ENCODE measurements around the gene PDE4B.
A peak's percentile ranks its signal among the peaks of the same experiment; 100 is the strongest.

Gene PDE4B

DNA sequence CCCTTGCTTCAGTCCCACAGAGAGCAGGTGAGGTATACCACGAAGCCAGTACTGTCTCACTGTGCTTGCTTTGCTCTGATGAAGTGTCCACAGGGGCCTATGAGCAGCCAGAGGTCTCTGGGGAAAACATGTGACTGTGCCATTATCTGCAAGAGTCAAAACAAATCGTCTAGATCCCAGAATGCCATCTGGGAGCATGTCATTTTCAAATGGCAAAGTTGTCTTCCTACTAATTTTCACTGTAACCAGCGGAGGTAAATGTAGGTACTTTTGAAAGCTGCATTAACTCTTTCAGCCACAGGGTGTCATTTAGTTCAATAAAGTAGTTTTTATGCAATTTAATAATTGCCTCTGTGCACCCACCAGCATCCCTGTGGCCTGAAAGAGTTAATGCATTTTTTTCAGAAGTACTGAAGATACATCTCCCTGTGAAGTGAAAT is 567.6 kb downstream of the PDE4B start:
- no peak for DNase-seq (ENCODE audit: low read depth)

DNA sequence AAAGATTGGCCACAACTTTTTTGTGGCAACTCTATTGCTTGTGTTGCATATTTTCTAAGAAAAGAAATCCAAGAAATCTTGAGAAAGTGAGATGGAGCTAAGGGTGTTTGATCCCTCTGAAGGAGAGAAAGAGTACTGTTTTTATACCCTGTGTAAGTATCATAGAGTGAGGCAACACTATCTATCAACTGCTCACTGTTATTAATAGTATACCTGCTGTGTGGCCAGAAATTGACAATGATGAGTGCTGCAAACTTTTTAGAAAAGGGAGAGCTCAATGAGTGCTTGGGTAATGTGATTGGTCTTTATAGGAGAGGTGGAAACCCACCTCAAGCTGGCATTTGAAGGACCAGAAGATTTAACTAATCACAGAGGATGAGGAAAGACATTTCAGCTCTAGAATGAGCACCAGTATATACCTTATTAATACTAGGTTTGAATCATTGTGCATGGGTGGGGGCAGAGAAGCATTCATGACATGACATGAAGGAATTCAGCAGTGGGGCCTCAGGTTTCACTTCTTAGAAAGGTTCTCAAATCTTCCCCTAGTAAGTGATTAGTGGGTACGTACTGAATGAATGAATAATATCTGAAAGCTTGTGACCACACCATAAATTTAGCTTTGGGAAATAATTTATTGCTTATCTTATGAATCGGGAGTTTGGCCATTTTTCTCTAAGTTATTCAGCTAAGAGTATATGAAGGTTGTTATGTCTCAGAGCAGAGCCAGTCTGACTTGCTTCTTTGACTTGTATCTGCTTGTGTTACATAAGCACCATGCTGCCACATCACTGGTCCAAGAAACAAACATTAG is 572.1 kb downstream of the PDE4B start:
- peak; percentile 25 for DNase-seq (ENCODE audit: low read depth)

DNA sequence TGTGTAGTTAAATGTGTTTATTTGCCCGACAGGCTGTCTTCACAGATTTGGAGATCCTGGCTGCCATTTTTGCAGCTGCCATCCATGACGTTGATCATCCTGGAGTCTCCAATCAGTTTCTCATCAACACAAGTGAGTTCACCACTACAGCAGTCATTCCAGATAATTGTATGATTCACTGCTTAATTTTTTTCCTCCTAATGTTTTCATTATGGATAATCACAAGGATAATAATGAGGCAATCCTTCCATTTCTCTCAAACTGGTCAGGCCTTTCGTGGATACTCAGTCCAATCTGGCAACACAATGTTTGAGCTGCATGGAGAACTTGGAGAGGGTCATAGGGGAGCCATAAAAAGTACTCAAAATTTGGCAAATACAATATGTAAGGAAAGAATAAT is 572.9 kb downstream of the PDE4B start:
- DNase-seq (ENCODE audit: low read depth) = no peak

DNA sequence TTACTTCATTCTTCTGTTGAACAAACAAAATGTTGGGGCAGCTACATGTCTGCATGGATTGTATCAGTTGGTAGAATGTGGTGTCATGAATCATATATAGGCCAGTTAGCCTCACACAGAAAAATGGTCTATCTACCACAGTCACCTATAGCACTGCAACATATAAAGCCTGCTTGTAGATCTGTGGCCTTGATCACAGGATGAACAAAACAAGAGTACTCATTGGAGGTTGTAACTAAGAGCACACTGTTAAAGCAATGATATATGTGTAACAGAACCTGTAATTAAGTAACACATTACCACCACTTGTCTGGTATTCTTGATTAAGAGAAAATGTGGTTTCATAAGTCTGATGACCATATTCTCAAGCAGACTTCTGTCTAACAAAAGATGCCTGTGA is 573.9 kb downstream of the PDE4B start:
- no peak for DNase-seq (ENCODE audit: low read depth)

DNA sequence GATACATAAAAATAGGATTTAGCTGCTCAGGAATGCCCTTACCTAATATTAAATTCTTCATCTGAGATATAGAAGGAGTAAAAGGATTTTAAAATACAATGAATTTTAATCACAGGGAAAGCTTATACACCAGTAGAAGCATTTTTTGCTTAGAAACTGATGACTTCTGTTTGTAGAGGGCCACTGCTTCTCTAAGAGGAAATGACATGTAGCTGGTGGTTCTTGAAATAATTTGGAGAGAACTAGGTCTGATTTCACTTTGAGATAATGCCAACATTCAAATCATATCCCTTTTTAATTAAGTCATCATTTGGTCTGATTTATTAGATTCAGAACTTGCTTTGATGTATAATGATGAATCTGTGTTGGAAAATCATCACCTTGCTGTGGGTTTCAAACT is 574.7 kb downstream of the PDE4B start:
- DNase-seq (ENCODE audit: low read depth) = no peak

DNA sequence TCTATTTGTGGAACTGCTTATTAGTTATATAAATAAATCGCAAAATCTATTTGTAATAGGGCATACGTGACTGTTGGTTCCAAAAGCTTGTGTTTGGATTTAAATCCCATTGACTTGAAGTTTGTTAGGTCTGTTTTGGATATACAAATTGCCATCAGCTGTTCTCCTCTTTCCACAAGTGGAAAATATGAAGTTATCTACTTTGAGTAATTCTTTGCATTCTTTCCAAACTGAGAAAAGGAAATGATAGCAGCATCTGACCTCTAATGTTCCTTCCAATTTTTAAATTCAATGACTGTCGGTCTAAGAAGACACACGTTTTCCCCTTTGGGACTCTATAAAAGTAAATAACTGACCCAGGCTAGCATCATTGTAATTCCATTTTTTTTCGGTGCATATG is 575.6 kb downstream of the PDE4B start:
- no peak for DNase-seq (ENCODE audit: low read depth)

DNA sequence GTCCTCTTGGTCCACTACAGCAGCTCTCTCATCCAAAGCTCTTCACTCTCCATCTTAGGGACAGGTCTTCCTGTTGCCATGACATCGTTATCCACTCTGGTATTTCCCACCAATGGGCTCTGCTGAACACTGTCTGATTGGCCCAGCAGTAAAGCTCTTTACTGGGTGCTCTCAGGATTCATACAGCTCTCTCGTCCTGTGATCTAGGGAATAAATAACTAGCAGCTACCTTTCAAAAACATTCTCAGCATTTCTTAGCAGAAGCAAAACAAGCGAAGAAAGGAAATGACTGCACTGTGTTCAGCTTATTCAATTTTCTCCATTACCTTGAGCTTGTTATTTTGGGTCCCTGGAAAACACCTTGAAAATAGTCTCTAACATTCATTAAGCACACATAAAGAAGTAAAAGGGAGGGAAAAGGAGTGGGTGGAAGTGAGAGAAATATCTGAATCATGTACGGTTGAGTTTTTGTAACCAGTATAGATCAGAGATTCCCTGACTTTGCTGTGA is 577.8 kb downstream of the PDE4B start:
- DNase-seq (ENCODE audit: low read depth) = no peak

DNA sequence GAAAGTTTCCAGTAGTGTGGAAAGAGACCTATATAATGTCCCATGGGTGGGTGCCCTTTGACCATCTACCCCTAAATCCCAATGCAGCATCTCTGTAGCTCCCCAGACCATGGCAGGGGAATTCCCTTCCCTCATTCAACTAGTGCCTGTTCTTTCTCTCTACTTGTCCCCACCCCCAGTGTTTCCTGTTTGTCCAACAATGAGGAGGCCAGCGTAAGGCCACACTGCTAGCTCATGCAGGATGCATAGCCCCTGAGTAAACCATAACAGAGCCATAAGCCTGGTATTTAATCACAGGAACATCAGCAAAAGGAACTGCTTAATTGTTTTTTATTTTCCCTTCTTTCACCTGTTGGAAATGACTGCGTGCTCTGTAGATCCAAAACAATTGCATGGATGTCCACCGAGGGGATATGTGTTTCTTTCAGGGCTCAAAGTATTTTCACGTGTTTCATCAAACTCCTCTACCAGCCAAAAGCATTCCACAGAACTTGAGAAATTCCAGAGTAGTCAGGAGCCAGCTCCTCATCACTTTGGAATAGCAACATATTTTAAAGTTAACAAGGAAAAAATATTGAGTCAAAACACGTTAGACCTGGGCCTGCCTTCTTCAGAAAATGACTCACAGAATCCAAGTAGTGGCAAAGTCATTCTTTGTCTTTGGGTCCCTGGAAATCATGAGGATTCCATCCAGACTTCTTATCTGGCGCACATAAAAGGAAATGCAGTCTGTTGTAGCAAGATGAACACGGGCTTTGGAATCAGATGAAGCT is 578.7 kb downstream of the PDE4B start:
- DNase-seq (ENCODE audit: low read depth) = peak; percentile 47

DNA sequence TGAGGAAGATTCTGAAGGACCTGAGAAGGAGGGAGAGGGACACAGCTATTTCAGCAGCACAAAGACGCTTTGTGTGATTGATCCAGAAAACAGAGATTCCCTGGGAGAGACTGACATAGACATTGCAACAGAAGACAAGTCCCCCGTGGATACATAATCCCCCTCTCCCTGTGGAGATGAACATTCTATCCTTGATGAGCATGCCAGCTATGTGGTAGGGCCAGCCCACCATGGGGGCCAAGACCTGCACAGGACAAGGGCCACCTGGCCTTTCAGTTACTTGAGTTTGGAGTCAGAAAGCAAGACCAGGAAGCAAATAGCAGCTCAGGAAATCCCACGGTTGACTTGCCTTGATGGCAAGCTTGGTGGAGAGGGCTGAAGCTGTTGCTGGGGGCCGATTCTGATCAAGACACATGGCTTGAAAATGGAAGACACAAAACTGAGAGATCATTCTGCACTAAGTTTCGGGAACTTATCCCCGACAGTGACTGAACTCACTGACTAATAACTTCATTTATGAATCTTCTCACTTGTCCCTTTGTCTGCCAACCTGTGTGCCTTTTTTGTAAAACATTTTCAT is 579.9 kb downstream of the PDE4B start:
- DNase-seq (ENCODE audit: low read depth) = no peak

DNA sequence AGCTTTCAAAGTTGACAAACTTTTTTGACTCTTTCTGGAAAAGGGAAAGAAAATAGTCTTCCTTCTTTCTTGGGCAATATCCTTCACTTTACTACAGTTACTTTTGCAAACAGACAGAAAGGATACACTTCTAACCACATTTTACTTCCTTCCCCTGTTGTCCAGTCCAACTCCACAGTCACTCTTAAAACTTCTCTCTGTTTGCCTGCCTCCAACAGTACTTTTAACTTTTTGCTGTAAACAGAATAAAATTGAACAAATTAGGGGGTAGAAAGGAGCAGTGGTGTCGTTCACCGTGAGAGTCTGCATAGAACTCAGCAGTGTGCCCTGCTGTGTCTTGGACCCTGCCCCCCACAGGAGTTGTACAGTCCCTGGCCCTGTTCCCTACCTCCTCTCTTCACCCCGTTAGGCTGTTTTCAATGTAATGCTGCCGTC is 580.5 kb downstream of the PDE4B start:
- DNase-seq (ENCODE audit: low read depth) = no peak

DNA sequence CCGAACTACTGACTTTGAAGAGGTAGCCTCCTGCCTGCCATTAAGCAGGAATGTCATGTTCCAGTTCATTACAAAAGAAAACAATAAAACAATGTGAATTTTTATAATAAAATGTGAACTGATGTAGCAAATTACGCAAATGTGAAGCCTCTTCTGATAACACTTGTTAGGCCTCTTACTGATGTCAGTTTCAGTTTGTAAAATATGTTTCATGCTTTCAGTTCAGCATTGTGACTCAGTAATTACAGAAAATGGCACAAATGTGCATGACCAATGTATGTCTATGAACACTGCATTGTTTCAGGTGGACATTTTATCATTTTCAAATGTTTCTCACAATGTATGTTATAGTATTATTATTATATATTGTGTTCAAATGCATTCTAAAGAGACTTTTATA is 581.5 kb downstream of the PDE4B start:
- DNase-seq (ENCODE audit: low read depth) = no peak

DNA sequence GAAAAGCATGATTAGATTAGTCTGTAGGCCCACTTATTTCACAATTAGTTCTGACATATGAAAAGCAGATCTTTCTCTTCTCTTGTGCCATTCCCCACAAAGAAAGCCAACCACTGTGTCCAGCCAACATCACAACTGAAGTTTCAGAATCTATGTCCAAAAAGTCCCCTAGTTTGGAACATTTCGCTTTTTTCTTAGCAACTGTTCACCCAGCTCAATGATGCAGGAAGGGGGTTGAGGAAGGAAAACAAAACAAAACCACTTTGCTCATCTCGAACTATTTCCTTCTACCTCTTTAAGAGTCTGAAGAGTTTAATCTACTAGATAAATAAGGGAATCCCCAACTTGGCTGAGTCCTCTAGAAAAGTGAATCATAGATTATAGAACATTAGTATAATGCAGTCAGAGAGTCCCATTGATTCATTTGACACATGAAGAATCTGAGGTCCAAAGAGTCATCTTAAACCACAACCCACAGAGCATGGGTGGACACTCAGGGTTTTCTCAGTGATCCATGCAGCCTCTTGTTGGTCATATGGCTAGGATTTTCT is 581.9 kb downstream of the PDE4B start:
- DNase-seq (ENCODE audit: low read depth) = peak; percentile 84

DNA sequence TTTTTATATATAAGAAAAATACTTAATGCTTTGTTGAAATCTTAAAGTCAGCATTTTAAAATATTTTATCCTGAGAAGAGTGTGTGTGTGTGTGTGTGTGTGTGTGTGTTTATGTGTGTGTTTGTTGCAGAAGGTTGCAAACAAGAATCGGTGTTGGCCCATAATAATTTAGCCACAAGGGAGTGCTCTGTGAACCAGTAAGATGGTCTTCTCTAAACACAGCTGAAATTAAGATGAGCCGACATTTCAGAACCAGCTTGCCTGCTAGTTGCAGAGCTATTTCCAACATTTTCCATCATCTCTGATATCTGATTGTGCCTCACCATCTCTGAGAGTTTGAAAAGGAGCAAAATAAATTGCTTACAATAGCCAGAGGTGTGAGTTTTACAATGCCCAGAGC is 582.4 kb downstream of the PDE4B start:
- DNase-seq (ENCODE audit: low read depth) = no peak

DNA sequence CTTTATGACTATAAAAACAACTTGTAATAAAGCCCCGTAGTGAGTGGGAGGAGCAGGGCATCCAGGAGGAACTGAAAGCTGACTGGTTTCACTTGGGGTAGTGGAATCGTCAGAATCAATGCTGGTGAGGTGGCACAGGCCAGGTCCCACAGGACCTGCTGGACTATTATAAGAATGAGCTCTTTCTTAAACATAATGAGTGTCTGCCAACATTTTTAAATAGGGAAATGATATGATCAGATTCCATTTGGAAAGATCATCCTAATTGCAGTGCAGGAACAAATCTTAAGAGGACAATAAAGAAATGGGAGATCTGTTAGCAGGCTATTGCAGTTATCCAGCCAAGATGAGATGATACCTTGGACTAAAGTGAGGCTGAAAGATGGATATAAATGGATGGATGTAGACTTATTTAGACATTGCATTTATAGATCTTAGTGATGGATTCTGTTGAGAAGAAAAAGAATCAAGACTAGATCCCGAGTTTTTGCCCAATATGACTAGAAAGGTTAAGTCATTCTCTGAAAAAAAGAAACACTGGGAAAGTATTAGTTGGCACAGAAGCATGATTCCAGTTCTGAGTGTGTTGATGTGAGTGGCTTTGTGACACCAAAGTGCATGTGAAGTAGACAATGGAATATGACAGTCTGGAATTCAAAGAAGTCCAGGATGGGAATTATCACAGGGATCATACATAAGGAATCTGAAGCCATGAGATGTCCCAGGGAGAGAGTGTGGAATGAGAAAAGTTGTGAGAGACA is 587.9 kb downstream of the PDE4B start:
- no peak for DNase-seq (ENCODE audit: low read depth)

DNA sequence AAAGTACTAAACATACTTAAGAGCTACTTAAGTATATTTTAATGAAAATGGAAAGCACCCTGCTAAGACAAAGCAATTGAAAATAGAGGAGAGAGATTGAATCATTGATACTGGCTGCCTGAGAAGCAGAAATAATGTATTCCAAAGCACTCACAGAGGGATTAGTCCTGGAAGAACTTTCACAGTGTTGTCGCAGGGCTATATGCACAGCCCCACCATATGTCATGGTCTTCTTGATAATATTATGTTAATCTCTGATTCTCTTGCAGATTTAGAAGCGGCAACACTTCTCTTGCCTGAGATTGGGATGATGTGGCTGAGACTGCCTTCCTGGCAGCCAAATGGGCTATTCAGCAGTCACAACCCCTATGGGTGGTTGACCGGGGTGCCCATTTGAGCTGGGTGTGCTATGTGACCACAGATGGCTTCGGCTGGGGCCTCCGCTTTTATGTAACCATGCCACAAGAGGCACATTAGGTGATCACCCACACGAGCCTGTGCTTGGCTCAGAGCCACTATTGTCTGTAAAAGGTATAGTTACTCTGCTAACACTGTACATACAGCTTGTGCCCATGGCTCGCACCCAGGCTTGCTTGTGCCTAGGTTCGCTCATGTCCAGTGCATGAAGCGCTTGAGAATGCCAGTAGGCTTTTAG is 589.1 kb downstream of the PDE4B start:
- no peak for DNase-seq (ENCODE audit: low read depth)

DNA sequence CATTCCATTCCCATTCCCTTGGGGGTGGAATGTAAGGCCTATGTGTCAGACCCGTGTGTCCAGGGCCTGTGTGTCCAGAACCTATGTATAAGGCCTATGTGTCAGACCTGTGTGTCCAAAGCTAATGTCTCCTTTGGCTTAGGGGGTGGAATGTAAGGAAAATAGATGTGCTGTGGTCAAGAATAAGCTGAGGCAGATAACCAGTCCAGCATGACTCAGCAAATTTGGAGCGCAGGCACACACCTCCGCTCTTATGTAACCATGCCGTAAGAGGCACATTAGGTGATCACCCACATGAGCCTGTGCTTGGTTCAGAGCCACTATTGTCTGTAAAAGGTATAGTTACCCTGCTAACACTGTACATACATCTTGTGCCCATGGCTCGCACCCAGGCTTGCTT is 590.5 kb downstream of the PDE4B start:
- no peak for DNase-seq (ENCODE audit: low read depth)

DNA sequence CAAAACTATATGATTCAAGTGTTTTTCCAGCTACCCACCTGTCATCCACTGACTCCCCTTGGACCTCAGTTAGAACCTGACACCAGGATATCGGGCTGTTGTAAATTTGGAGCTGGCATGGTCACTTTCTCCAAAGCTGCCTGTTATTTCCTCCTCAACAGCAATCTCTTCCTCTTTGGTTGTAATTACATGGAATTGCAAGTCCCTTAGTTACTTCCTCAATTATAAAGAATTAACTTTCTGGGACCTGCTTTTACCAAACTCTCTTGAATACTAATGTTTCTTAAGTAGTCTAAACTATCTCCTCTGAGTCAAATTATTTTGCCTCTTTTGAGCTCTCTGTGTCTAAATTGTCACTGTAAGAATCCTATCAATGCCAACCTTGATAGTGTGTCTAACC is 590.9 kb downstream of the PDE4B start:
- DNase-seq (ENCODE audit: low read depth) = no peak

DNA sequence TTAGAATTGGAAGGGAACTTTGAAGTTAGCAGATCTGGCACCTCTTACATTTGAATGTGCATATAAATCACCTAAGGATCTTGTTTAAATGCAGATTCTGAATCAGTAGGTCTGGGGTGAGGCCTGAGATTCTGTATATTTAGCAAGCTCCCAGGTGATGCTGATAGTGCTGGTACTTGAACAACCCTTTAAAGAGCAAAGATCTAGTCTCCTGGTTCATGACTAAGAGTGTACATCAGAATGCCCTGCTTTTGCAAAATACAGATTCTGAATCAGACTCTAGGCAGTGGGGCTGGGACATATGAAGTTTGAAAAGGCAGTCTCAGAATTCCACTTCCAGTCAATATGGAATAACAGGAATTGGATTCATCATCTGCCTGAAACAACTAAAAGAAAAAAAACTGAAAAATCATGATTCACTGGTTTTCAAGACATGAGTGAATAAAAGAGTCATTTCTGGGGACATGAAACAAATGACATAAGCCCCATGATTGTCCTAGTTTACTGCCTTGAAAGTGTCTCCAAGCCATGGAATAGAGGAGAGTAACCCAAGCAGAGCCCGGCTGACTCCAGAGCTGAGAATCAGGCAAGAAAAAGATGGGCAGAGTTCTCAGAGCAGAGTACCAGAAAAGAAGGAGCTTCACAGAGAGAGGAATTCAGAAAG is 591.7 kb downstream of the PDE4B start:
- no peak for DNase-seq (ENCODE audit: low read depth)

DNA sequence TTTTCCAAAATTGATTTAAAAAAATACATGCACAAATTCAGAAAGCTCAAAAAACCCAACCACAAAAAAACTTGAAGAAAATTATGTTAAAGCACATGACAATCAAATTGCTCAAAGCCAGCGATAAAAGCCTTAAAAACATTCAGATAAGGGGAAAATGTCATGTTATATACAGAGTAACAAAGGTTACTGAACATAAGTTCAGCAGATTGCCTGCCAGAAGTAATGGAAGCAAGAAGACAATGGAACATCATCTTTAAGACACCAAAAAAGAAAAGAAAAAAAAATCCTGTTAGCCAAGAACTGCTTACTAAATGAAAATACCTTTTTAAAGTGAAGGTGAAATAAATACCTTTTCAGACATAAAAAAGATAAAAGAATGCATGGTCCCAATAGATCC is 594.0 kb downstream of the PDE4B start:
- DNase-seq (ENCODE audit: low read depth) = no peak

DNA sequence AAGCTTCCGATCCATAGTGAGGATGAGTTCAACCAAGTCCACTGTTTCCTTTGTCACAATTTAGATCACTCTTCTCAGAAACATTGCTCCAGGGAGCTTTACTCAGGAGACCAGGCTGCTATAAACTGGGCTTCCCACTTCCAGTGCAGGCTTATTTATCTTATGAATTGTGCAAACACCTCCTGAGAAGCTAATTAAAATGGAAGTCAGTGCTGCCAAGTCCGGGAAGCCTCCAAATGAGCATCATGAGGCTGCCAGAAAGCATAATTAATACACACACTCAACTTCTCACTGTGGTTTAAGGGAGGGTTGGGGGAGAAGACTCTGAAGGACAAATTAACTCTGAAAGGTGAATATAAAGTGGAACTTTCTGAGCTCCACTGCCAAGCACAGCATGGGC is 596.2 kb downstream of the PDE4B start:
- DNase-seq (ENCODE audit: low read depth) = no peak
